OCI-LY7 (cell line): ENCODE data around the gene WWOX.

Experiments
- CTCF ChIP-seq: fragments of 200-600 bp; sonication (generic); conservative IDR thresholded peaks from 2 replicates; pipeline ENCODE4 v1.5.1; 2014; ENCODE audit warnings: mild to moderate bottlenecking, antibody characterized with exemption, low read length, moderate library complexity, mixed read lengths
- EZH2phosphoT487 ChIP-seq: fragments of 200-600 bp; sonication (generic); IDR thresholded peaks from 2 replicates; pipeline ENCODE4 v1.6.1; 2018; ENCODE audit warnings: low read depth, borderline replicate concordance, mild to moderate bottlenecking, mixed run types, antibody characterized with exemption, low read length, moderate library complexity, mixed read lengths

GRCh38 chr16:79150151-79150550, 1050.7 kb downstream of the WWOX start:
- TF ChIP-seq EZH2phosphoT487 = no peak
- no peak for TF ChIP-seq CTCF
